Measurements from ENCODE around the gene FXYD3. TPM values are rescaled to one million over a fixed set of nuclear protein-coding genes. Genes with fewer than 3 reads are reported as not detected.

Gene FXYD3
- total and polyA plus RNA-seq, 2 of the 13 experiments (the other 11 are each of a cell fraction or from before 2014, with no cell fraction given) = 4.9 TPM; not detected in 1

DNA sequence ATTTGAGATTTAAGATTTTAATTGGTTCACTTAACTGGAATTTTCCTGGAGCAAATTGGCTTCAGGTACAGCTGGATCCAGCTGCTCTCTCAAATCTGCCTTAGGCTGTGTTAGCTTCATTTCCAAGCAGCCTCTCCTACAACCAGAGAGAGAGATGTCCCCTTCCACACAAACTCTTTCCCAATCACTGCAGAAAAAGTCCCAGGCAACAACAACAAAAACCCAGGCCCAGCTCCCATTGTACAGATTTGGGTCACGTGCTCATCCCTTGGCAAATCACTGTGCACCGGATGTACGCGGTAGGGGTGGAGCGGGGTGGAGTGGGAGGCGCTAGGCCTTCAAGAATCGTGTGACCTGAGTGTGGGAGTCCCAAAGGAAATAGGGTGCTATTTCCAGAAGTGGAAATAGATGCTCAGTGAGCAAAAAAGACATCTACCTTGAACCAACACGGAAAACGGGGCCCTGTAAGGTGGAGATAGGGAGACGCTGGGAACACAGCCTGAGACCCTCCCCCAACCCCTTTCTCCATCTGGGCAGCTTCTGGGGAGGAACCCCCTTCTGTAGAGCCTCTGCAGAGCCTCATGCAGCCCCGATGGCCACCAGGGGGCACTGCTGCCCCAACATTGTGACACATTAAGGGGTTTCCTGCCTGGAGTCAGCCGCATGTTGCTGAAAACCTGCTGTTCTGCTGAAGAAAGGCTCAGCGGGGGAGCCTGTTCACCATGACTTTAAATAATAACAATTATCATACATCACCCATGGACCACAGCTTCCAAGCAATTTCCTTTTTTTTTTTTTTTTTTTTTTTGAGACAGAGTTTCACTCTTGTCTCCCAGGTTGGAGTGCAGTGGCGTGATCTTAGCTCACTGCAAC, 48.7 kb upstream of the FXYD3 start (continued):
- TF ChIP-seq BCL6 (CRISPR knock-in tag; IDR thresholded peaks at IDR 0.05) (no peak), ZNF30 (CRISPR knock-in tag; IDR thresholded peaks at IDR 0.05) (no peak), ZNF274 (CRISPR knock-in tag; IDR thresholded peaks at IDR 0.05) (no peak), ZNF225 (CRISPR knock-in tag; IDR thresholded peaks at IDR 0.05) (no peak), AGO2 (optimal IDR thresholded peaks at IDR 0.05; ENCODE audit: low read depth, low read length) (no peak), ZFX (CRISPR knock-in tag; IDR thresholded peaks at IDR 0.05; ENCODE audit: low read depth) (no peak; the same call in 1 of the 2 replicates), HDAC2 (CRISPR knock-in tag; IDR thresholded peaks at IDR 0.05) (no peak), KAT2B (IDR thresholded peaks at IDR 0.05; ENCODE audit: borderline replicate concordance, low read depth, low read length) (no peak), RFX5 (IDR thresholded peaks at IDR 0.05; ENCODE audit: low read depth, low read length) (no peak), MED1 (CRISPR knock-in tag; IDR thresholded peaks at IDR 0.05) (no peak; the same call in 1 of the 2 replicates), JUN (CRISPR knock-in tag; IDR thresholded peaks at IDR 0.05) (no peak), SALL2 (CRISPR knock-in tag; IDR thresholded peaks at IDR 0.05) (no peak), TCF7 (IDR thresholded peaks at IDR 0.05; ENCODE audit: low read depth) (no peak), SIX1 (CRISPR knock-in tag; IDR thresholded peaks at IDR 0.05; ENCODE audit: borderline replicate concordance) (no peak), ZNF20 (CRISPR knock-in tag; IDR thresholded peaks at IDR 0.05) (no peak), ZNF776 (CRISPR knock-in tag; IDR thresholded peaks at IDR 0.05) (no peak)
- TF ChIP-seq, protein P1, sequence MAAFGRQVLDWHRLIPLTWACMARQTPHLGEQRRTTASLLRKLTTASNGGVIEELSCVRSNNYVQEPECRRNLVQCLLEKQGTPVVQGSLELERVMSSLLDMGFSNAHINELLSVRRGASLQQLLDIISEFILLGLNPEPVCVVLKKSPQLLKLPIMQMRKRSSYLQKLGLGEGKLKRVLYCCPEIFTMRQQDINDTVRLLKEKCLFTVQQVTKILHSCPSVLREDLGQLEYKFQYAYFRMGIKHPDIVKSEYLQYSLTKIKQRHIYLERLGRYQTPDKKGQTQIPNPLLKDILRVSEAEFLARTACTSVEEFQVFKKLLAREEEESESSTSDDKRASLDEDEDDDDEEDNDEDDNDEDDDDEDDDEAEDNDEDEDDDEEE (CRISPR knock-in tag; IDR thresholded peaks at IDR 0.05) = no peak
- TF ChIP-seq, protein P2, sequence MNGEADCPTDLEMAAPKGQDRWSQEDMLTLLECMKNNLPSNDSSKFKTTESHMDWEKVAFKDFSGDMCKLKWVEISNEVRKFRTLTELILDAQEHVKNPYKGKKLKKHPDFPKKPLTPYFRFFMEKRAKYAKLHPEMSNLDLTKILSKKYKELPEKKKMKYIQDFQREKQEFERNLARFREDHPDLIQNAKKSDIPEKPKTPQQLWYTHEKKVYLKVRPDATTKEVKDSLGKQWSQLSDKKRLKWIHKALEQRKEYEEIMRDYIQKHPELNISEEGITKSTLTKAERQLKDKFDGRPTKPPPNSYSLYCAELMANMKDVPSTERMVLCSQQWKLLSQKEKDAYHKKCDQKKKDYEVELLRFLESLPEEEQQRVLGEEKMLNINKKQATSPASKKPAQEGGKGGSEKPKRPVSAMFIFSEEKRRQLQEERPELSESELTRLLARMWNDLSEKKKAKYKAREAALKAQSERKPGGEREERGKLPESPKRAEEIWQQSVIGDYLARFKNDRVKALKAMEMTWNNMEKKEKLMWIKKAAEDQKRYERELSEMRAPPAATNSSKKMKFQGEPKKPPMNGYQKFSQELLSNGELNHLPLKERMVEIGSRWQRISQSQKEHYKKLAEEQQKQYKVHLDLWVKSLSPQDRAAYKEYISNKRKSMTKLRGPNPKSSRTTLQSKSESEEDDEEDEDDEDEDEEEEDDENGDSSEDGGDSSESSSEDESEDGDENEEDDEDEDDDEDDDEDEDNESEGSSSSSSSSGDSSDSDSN (CRISPR knock-in tag; IDR thresholded peaks at IDR 0.05) = 0 out of 2 replicates have a peak, but pooled peaks have one; percentile 25
- TF ChIP-seq, protein P3, sequence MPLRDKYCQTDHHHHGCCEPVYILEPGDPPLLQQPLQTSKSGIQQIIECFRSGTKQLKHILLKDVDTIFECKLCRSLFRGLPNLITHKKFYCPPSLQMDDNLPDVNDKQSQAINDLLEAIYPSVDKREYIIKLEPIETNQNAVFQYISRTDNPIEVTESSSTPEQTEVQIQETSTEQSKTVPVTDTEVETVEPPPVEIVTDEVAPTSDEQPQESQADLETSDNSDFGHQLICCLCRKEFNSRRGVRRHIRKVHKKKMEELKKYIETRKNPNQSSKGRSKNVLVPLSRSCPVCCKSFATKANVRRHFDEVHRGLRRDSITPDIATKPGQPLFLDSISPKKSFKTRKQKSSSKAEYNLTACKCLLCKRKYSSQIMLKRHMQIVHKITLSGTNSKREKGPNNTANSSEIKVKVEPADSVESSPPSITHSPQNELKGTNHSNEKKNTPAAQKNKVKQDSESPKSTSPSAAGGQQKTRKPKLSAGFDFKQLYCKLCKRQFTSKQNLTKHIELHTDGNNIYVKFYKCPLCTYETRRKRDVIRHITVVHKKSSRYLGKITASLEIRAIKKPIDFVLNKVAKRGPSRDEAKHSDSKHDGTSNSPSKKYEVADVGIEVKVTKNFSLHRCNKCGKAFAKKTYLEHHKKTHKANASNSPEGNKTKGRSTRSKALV (CRISPR knock-in tag; IDR thresholded peaks at IDR 0.05) = no peak
- TF ChIP-seq, protein P4, sequence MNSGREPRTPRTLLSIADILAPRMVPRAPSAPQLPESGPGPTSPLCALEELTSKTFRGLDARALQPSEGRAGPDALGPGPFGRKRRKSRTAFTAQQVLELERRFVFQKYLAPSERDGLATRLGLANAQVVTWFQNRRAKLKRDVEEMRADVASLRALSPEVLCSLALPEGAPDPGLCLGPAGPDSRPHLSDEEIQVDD (CRISPR knock-in tag; IDR thresholded peaks at IDR 0.05; ENCODE audit: borderline replicate concordance) = no peak
- TF ChIP-seq, protein P5, sequence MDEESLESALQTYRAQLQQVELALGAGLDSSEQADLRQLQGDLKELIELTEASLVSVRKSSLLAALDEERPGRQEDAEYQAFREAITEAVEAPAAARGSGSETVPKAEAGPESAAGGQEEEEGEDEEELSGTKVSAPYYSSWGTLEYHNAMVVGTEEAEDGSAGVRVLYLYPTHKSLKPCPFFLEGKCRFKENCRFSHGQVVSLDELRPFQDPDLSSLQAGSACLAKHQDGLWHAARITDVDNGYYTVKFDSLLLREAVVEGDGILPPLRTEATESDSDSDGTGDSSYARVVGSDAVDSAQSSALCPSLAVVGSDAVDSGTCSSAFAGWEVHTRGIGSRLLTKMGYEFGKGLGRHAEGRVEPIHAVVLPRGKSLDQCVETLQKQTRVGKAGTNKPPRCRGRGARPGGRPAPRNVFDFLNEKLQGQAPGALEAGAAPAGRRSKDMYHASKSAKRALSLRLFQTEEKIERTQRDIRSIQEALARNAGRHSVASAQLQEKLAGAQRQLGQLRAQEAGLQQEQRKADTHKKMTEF (CRISPR knock-in tag; IDR thresholded peaks at IDR 0.05) = peak; percentile 16
- TF ChIP-seq, protein P6, sequence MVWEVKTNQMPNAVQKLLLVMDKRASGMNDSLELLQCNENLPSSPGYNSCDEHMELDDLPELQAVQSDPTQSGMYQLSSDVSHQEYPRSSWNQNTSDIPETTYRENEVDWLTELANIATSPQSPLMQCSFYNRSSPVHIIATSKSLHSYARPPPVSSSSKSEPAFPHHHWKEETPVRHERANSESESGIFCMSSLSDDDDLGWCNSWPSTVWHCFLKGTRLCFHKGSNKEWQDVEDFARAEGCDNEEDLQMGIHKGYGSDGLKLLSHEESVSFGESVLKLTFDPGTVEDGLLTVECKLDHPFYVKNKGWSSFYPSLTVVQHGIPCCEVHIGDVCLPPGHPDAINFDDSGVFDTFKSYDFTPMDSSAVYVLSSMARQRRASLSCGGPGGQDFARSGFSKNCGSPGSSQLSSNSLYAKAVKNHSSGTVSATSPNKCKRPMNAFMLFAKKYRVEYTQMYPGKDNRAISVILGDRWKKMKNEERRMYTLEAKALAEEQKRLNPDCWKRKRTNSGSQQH (CRISPR knock-in tag; IDR thresholded peaks at IDR 0.05; ENCODE audit: low read depth) = no peak
